Inferior parietal cortex (tissue), 1 donor: ENCODE data around the gene IMMP1L.
"Not testable (repeated sequence)": the region's sequence is repeated elsewhere in the genome, so short reads cannot be mapped to it uniquely, and the experiment has no call there.

Source experiments
- DNase-seq: peaks from one replicate; pipeline ENCODE4 v3.0.0-alpha.2; 2016; ENCODE audit errors: extremely low spot score

IMMP1L gene, protein sequence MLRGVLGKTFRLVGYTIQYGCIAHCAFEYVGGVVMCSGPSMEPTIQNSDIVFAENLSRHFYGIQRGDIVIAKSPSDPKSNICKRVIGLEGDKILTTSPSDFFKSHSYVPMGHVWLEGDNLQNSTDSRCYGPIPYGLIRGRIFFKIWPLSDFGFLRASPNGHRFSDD

GRCh38 chr11:31509429-31510345, at the start of gene IMMP1L, which contains the start of gene ELP4:
TSS of gene IMMP1L (minus strand) at chr11:31509622. CDS start at chr11:31463276, 46,346 bp downstream.
TSS of gene ELP4 (plus strand) at chr11:31509767. CDS start at chr11:31509785, 18 bp downstream.
- peak; percentile 99 for DNase-seq

GRCh38 chr11:31558001-31558400, 48.6 kb upstream of the IMMP1L start:
- DNase-seq, result peak; percentile 40

- DNase-seq, result no peak
Observed at GRCh38 chr11:31555938-31556337, 46.5 kb upstream of the IMMP1L start.

DNA sequence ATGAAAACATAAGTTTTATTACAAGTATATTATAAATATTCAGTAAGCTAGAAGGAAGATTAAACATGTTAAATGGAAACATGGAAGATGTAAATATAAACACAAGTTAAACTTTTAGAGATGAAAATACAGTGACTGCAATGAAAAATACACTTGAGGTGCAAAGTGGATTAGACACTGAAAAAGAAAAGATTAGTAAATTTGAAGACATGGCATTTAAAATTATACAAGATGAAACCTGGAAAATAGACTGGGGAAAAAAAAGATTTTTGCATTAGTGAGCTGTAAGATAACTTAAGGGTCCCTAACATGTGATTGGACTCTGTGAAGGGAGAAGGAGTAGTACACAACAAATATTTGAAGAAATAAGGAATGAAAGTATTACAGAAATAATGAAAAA, 33.4 kb upstream of the IMMP1L start:
- DNase-seq, result no peak

DNA sequence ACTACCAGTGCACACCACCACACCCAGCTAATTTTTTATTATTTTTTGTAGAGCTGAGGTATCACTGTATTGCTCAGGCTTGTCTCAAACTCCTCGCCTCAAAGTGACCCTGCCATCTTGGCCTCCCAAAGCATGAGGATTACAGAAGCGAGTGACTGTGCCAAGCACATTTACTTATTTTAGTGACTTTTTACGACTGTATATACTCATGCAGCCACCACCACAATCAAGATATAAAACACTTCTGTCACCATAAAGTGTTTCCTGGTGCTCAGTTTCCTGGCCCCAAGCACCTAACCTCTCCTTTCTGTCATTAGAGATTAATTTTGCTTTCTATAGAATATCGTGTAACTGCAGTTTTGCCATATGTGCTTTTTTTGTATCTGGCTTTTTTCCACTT, 26.1 kb upstream of the IMMP1L start:
- no peak for DNase-seq

GRCh38 chr11:31531293-31531692, 21.9 kb upstream of the IMMP1L start:
- no peak for DNase-seq

GRCh38 chr11:31529701-31530100, 20.3 kb upstream of the IMMP1L start:
- no peak for DNase-seq

GRCh38 chr11:31529189-31529588, 19.8 kb upstream of the IMMP1L start:
- no peak for DNase-seq

- no peak for DNase-seq
Observed at GRCh38 chr11:31521497-31522150, 12.2 kb upstream of the IMMP1L start.

- no peak for DNase-seq
Observed at GRCh38 chr11:31512117-31512516, 2.7 kb upstream of the IMMP1L start.

DNA sequence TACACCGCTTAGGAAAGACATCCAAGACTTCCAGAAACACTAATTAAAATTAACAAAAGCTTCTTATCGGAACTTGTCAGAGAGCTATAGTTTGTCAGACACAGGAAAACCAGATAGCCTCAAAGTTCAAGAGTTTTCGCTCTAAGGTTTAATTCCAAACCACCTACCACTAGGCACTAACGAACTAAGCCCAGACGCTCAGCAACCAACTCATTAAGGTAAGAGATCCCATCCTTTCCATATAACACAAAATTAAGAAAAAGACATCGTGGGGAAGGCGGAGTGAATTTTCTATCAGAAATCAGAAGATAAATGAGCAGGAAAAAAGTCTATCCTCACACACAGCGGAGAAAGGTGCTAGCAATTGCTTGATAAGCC, 382 bp downstream of the IMMP1L start:
- DNase-seq, result no peak

DNA sequence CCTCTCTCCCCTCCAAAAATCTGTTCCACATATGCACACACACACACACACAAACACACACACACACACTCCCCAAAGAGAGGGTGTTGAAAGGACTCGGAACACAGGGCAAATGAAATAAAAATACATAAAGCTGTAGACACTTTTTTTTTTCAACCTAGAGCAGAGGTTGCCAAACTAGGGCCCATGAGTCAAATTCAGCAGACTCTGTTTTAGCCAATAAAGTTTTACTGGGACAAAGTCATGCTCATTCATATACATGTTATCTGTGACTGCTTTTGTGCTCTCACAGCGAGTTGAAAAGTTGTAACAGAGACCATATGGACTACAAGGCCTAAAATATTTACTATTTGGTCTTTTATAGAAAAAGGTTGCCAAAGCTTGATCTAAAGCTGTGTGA, 8.9 kb downstream of the IMMP1L start:
- no peak for DNase-seq

DNA sequence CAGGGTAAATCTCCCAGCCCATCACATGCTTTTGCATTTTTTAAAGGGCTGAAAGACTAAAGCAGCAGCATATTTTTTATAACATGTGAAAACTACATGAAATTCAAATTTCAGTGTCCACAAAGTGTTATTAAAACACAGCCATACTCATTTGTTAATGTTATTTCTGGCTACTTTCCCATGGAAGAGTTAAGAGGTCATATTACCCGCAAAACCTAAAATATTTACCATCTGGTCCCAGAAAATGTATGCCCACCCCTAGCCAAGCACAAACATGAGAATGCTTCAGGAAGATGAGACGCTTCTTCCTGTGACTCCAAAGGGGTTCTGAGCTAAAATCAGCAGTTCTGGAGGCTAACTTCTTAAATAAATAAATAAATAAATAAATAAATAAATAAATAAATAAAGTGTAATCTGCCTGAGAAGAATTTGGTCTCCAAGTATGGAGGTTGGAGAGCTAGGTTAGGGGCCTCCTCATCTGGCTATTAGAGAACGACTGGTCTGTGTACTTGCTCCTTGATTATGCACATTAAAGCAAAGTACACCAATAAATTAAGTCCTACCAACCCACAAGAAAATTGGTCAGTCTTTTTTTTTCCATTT, 9.7 kb downstream of the IMMP1L start:
- DNase-seq, result no peak

- DNase-seq, result not testable (repeated sequence)
Observed at GRCh38 chr11:31493762-31494161, 15.7 kb downstream of the IMMP1L start.

DNA sequence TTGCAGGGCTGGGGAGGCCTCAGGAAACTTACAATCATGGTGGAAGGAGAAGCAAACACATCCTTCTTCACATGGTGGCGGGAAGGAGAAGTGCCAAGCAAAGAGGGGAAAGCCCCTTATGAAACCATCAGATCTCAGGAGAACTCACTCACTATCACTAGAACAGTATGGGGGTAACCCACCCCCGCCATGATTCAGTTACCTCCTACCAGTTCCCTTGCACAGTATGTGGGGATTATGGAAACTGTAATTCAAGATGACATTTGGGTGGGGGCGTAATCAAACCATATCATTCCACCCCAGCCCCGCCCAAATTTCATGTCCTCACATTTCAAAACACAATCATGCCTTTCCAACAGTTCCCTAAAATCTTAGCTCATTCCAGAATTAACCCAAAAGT, 16.2 kb downstream of the IMMP1L start:
- DNase-seq, result no peak

GRCh38 chr11:31492320-31492913, 17.0 kb downstream of the IMMP1L start:
- DNase-seq, result no peak

DNA sequence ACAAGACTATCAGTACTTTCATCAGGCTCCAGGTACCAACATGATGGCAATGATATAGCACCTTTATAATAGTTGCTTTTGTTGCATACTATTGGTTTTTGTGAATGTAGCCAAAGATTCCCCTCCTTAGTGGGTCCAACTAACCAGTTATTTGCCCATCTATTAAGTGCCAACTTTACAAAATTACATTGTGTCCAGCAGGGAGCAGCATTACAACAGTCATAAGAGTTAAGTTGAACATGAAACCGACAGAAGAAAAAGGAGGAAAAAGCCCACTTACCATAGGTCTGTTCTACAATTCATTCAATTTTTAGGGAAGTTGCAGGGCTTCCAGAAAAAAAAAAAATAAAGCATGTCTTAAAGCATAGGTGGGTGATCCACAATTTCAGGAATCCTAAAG, 21.6 kb downstream of the IMMP1L start:
- no peak for DNase-seq

DNA sequence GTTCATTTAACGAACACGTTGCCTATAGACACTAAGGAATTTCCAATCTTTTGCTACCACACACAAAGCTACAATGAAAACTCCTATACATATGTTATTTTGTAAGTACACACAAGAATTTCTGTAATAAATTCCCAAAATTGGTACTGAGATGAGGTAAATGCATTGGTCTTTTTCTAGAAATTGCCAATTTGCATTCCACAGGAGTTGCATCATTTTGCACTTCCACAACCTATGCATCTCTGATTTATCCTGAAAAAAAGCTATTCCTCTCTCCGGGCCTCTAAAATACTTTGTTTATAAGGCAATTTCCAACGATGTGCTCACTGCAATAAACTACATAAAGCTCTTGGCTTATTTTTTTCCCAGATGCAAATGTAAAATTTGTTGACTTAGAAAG, 24.9 kb downstream of the IMMP1L start:
- DNase-seq, result no peak

GRCh38 chr11:31480930-31481329, 28.5 kb downstream of the IMMP1L start:
- DNase-seq, result no peak

- DNase-seq, result no peak
Observed at GRCh38 chr11:31479066-31479465, 30.4 kb downstream of the IMMP1L start.

GRCh38 chr11:31478223-31478590, 31.2 kb downstream of the IMMP1L start:
- DNase-seq, result no peak
